ENCODE data around the gene PDSS1.
"Not testable (repeated sequence)": the region's sequence is repeated elsewhere in the genome, so short reads cannot be mapped to it uniquely, and the experiment has no call there.

The PDSS1 gene, protein sequence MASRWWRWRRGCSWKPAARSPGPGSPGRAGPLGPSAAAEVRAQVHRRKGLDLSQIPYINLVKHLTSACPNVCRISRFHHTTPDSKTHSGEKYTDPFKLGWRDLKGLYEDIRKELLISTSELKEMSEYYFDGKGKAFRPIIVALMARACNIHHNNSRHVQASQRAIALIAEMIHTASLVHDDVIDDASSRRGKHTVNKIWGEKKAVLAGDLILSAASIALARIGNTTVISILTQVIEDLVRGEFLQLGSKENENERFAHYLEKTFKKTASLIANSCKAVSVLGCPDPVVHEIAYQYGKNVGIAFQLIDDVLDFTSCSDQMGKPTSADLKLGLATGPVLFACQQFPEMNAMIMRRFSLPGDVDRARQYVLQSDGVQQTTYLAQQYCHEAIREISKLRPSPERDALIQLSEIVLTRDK

DNA sequence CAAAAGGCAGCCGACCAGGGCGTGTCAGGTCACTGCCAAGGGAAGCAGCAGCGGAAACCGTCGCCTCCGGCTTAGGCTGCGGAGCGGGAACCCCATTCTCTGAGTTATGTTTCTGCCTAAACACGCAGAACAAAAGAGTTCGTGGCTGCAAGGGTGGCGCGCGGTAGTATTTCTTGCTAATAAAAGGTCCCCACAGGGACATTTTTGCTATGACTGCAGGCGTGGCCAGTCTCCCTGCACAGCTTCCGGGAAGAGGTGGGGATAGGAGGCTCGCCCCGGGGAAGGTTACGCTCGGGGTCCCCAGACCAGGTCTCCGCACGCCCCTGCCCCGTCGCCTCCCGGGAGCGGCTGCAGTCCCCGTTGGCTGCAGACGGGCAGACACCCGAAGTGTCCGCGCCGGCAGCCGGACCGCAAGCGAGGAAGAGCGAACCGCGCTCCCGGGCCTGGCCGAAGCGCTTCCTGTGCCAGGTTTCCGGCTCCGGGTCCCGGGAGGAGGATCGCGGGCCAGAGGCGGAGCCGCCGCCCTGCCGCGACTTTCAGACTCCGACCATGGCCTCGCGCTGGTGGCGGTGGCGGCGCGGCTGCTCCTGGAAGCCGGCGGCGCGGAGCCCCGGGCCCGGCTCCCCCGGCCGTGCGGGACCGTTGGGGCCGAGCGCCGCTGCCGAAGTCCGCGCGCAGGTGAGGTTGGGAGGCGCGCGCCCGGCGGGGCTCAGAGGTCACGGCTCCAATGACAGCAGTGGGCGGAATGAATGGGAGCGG, at the start of gene PDSS1:
PDSS1 (plus strand) TSS at position 539 of the 759 bp plus-strand sequence; CDS start at position 550, 11 bp downstream.
- peak; percentile 60 for DNase-seq

- not testable (repeated sequence) for DNase-seq
Measured at GRCh38 chr10:26648245-26648636, 49.3 kb upstream of the PDSS1 start.

GRCh38 chr10:26650406-26650805, 47.1 kb upstream of the PDSS1 start:
- DNase-seq: no peak

- DNase-seq: not testable (repeated sequence)
Measured at GRCh38 chr10:26651476-26651875, 46.0 kb upstream of the PDSS1 start.

DNA sequence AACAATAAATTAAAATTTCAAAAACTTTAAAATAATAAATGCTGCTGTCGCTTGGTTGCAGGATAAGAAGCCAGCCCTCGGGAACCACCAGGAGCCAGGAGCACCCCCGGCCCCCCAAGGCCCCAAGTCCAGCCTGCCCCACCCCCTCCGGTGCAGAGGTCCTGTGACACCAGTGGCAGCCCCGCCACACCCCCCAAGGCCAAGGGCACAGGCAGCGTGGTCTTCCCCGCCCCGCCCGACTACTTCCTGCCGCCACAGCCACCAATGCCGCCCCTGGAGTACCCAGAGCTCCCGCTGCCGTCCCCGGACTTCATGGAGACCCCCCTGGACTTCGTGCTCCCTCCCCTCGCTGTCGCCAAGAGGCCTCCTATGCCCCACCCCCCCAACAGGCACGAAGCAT, 44.5 kb upstream of the PDSS1 start:
- no peak for DNase-seq

DNA sequence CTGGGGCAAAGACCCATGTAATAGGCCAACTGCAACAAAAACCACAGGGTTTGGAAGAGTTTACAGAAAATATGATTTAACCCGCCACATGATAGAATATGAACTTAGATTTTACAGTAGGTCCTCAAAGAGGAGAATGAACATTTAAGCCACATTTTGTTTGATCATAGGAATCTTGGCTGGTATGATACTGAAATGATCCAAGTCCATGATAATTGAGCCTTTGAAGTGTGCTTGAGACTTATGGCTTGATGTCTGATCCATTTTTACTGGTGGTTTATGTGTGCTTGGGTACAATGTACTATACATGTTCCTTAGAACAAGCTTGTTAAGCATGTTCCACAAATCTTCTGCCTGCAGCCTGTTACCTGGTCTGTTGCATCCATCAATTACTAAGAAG, 41.8 kb upstream of the PDSS1 start:
- DNase-seq: no peak

DNA sequence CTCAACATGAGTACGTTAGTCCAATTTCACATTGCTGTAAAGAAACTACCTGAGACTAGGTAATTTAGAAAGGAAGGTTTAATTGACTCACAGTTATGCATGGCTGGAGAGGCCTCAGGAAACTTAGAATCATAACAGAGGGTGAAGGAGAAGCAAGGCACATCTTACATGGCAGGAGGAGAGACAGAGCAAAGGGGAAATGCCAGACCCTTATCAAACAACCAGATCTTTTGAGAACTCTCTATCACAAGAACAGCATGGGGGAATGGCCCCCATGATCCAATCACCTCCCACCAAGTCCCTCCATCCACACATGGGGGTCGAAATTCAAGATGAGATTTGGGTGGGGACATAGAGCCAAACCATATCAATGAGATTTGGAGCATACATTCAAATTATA, 34.6 kb upstream of the PDSS1 start:
- no peak for DNase-seq

DNA sequence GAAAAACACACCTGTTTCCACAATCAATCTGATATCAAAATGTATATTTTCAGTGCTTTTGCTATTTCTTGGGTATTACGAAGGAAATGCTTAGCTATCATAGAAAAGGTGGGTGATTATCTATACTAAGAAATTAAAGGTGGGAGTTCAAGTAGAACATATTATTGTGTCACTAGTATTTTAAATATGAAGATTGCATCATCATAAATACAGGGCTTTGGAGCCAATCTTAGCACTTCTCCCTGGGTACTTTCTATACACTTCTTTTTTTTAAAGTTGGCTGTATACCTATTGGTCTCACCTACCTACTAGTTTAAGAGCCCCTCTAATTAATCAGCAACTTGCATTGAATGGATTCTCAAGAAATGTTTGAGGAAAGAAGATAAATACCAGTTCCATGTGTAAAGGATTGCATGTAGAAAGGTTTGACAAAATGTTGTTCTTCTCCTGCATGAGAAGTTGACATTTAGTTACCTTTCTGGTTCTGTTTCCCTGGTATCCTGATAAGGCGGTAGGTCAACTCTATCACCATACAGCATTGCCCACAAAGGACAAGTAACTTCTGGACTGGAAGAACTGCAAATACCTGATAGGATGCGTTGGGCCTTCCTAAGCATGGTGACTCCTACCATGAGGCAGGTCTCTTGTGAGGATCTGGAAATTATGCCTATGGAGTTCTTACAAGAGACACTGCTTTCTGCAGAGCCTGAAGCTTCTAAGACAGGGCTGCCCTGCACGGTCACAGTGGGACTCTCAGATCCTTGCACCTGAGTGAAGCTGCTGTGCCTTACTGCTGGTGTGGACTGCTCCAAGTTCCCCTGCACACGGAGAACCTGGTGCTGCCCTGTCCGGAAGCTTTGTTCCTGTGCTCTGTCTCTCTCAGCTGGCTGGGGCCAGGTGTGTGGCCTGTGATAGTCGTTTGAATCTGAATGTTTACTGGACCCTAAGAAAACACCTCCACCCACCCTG, 32.1 kb upstream of the PDSS1 start:
- DNase-seq: no peak

GRCh38 chr10:26675873-26676257, 21.6 kb upstream of the PDSS1 start:
- no peak for DNase-seq

DNA sequence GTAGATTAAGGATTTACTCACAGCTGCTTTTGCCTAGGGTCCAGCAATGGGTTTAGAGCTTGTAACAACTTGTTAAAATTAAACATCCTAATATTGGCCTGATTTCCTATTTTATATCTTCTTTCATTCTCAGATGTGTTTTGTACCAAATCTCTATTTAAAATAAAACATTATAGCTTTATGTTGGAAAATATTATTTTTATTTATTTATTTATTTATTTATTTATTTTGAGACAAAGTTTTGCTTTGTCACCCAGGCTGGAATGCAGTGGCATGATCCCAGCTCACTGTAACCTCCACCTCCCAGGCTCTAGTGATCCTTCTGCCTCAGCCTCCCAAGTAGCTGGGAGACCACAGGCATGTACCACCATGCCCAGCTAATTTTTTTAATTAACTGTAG, 17.9 kb upstream of the PDSS1 start:
- no peak for DNase-seq

DNA sequence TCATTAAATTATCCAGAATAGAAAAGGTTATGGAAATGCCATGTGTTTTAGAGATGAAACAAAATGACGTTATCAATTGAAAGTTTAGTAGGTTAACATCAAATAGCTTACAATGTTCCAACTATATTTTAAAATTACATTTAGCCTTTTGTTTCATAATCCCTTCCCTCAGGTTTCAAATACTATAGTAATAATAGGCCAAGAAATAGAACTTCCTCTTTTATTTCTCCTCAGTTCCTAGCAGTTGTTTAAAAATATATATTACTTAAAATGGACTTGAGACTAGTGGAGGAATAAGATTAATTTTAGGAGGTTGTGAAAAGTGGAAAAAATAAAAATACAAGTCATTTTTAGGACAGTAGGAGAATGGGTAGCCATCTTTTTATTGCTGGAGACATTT, 16.4 kb upstream of the PDSS1 start:
- no peak for DNase-seq

- DNase-seq: not testable (repeated sequence)
Measured at GRCh38 chr10:26681971-26682370, 15.5 kb upstream of the PDSS1 start.

GRCh38 chr10:26682931-26683330, 14.6 kb upstream of the PDSS1 start:
- DNase-seq: peak; percentile 48

DNA sequence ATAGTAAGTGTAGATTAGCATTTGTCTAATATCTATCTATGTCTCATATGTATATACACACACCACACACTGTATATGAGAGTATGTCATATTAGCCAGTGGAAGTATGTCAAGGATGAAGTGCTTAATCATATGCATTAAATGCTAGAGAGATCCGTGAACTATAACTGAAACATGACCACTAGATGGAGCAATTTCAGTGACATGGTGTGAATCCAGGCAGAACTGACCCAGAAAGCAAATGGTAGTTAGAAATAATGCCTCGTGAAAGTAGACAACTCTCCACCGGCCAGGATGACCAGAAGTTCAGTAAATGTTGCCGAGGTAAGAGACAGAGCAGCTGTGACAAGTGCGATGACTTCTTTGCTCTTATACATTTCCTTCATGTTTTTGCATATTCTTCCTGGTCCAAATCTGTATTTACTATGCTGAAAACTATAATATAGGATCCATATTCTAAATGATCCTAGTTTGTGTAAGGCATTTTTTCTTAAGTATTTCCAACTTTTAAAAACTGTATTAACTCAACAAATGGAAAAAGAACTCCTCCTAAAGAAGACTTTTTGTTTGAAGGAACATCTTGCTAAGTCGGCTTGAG, 12.7 kb upstream of the PDSS1 start:
- peak; percentile 72 for DNase-seq

- DNase-seq: no peak
Measured at GRCh38 chr10:26685441-26685840, 12.1 kb upstream of the PDSS1 start.

DNA sequence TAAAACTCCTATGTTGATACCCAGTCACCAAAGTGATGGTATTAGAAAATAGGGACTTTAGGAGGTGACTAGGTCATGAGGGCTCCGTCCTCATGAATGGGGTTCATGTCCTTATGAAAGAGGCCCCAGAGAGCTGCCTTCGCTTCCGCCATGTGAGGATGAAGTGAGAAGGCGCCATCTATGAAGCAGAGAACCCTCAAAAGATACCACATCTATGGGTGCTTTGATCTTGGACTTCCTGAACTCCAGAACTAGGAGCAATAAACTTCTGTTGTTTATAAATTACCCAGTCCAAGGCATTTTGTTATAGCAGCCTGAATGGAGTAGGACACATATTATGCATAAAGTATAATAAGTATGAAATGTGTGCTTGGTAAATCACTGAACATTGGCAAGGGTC, 8.1 kb upstream of the PDSS1 start:
- DNase-seq: peak; percentile 10

DNA sequence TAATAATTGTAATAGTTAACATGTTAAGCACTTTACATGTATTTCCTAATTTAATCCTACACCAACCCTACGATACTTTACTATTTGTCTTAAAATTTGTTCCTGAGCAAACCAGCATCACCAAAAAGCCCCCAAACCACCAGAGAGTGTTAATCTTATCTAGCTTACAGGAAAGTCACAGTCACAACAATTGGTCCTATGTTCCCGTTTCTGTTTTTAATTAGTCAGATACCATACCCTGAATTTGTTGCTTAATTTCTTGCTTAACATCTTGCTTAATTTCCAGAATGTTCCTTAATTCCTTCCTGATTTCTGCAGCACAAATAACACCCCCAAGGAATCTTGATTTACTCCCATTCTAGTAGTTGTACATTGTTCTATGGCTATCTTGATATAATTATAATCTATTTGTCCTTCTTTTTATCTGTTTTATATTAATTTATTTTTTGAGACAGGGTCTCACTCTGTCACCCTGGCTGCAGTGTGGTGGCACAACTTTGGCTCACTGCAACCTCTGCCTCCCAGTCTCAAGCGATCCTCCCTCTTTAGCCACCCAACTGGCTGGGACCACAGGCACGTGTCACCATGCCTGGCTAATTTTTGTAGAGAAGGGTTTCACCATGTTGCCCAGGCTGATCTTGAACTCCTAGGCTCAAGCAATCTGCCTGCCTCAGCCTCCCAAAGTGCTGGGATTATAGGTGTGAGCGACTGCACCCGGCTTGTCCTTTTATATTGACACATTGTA, 6.6 kb upstream of the PDSS1 start:
- DNase-seq: no peak

GRCh38 chr10:26694536-26694935, 3.0 kb upstream of the PDSS1 start:
- DNase-seq: not testable (repeated sequence)

DNA sequence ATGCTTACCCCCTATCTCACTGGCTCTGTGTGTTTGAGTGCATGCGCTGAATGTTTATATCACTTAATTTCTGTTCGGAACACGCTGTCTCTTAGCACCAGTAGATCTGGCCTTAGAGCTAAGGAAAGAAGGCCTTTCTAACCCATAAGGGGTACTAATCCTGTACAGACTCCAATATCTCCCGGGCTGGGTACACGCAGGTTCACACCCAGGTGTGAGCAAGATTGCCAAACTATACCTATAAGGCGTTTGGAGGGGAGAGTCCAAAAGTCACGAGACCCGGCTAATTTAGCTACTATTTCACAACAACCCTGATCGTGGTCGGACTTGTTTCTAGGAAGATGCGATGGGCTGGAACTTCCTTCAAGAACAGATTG, 727 bp upstream of the PDSS1 start:
- DNase-seq: no peak

DNA sequence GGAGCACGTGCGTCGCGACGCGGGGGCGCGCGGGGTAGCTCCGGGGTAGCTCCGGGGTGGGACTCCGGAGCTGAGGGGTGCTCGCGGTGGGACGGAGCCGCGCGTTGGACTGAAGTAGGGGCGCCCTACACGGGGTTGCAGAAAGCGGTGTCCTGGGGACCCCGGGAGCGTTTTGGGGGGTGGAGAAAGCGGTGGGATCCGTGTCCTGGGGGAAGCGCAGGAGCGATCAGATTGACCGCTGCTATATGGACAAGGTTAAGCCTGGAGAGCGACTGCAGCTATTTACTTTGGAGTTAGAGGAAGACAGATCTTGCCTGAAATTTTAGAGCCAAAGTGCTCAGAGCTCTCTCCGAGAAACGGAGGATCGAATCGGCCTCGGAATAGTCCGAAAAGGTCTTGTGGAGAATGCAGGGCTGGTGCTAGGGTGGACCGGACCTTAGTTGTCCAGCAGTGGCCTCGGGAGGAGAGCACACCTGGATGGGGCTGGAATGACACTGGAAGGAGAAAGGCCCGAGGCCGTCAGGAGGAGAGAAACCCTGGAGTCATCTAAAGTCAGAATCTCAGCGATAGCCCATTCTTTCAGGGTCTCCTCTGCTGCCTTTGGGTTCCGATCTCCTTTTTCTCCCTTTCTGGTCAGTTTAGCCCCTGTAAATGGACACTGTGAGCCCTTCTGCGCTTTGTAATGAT, 564 bp downstream of the PDSS1 start:
- no peak for DNase-seq

DNA sequence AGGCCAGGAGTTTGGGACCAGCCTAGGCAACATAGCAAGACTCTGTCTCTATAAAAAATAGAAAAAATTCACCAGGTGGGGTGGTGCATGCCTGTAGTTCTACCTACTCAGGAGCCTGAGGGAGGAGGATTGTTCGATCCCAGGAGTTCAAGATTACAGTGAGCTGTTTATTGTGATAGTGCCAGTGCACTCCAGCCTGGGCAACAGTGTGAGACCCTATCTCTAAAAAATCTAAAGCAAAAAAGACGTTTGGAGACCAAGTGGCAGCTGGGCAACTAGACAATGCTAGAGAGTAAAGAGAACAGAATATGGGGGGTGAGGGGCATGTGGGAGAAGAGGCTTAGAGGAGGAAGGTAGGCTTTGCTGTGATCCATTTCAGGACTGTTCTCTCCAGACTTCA, 1.4 kb downstream of the PDSS1 start:
- DNase-seq: no peak

Measured in CD4-positive, alpha-beta T cell treated with Interleukin-17A for 1 hour (primary cell).